ENCODE results near the gene PPEF2. TPM values are rescaled to one million over a fixed set of nuclear protein-coding genes. Genes with fewer than 3 reads are reported as not detected.

PPEF2 gene
- total RNA-seq, 1 donor from 2014 or later, result not detected

GRCh38 chr4:75869100-75869499 is 33.2 kb downstream of the PPEF2 start:
- no peak for TF ChIP-seq CTCF (IDR thresholded peaks at IDR 0.05; ENCODE audit: unreplicated experiment)
- Mint-ChIP-seq H3K9me3 (ENCODE audit: unreplicated experiment) (no peaks in the 10 kb centered on the region), H3K27ac (ENCODE audit: unreplicated experiment) (no peak overlapping the region), H3K36me3 (ENCODE audit: low read depth, unreplicated experiment) (no peaks in the 10 kb centered on the region), H3K4me3 (ENCODE audit: unreplicated experiment) (no peak overlapping the region), H3K27me3 (ENCODE audit: unreplicated experiment) (no peaks in the 10 kb centered on the region), H3K4me1 (ENCODE audit: unreplicated experiment) (no peaks in the 10 kb centered on the region)
- DNase-seq (ENCODE audit: low spot score), result no peak

GRCh38 chr4:75867130-75867529 is 35.1 kb downstream of the PPEF2 start:
- no peak for TF ChIP-seq CTCF (IDR thresholded peaks at IDR 0.05; ENCODE audit: unreplicated experiment)
- no peaks in the 10 kb centered on the region for H3K9me3 Mint-ChIP-seq (ENCODE audit: unreplicated experiment)
- H3K36me3 Mint-ChIP-seq (ENCODE audit: low read depth, unreplicated experiment), result no peaks in the 10 kb centered on the region
- DNase-seq (ENCODE audit: low spot score), result no peak
- no peaks in the 10 kb centered on the region for H3K4me1 Mint-ChIP-seq (ENCODE audit: unreplicated experiment)
- no peak overlapping the region for H3K27ac Mint-ChIP-seq (ENCODE audit: unreplicated experiment)
- H3K27me3 Mint-ChIP-seq (ENCODE audit: unreplicated experiment), result peaks cover 5% of the 10 kb centered on the region
- no peak overlapping the region for H3K4me3 Mint-ChIP-seq (ENCODE audit: unreplicated experiment)

- TF ChIP-seq CTCF (IDR thresholded peaks at IDR 0.05; ENCODE audit: unreplicated experiment), result no peak
- H3K27ac Mint-ChIP-seq (ENCODE audit: unreplicated experiment), result no peak overlapping the region
- H3K27me3 Mint-ChIP-seq (ENCODE audit: unreplicated experiment), result peaks cover 5% of the 10 kb centered on the region
- no peaks in the 10 kb centered on the region for H3K4me1 Mint-ChIP-seq (ENCODE audit: unreplicated experiment)
- DNase-seq (ENCODE audit: low spot score), result no peak
- no peak overlapping the region for H3K4me3 Mint-ChIP-seq (ENCODE audit: unreplicated experiment)
- H3K9me3 Mint-ChIP-seq (ENCODE audit: unreplicated experiment), result no peaks in the 10 kb centered on the region
- H3K36me3 Mint-ChIP-seq (ENCODE audit: low read depth, unreplicated experiment), result no peaks in the 10 kb centered on the region
Observed at GRCh38 chr4:75860606-75861005, 41.6 kb downstream of the PPEF2 start.

- no peak overlapping the region for H3K4me3 Mint-ChIP-seq (ENCODE audit: unreplicated experiment)
- H3K27ac Mint-ChIP-seq (ENCODE audit: unreplicated experiment), result no peak overlapping the region
- H3K9me3 Mint-ChIP-seq (ENCODE audit: unreplicated experiment), result no peaks in the 10 kb centered on the region
Observed at GRCh38 chr4:75858721-75859120, 43.5 kb downstream of the PPEF2 start.

GRCh38 chr4:75849461-75849860 is 52.8 kb downstream of the PPEF2 start:
- Mint-ChIP-seq H3K36me3 (ENCODE audit: low read depth, unreplicated experiment) (no peaks in the 10 kb centered on the region), H3K4me1 (ENCODE audit: unreplicated experiment) (peaks cover 13% of the 10 kb centered on the region), H3K27ac (ENCODE audit: unreplicated experiment) (peak overlapping the region; percentile 86), H3K9me3 (ENCODE audit: unreplicated experiment) (no peaks in the 10 kb centered on the region), H3K4me3 (ENCODE audit: unreplicated experiment) (no peak overlapping the region), H3K27me3 (ENCODE audit: unreplicated experiment) (peaks cover 5% of the 10 kb centered on the region)
- TF ChIP-seq CTCF (IDR thresholded peaks at IDR 0.05; ENCODE audit: unreplicated experiment), result no peak
- DNase-seq (ENCODE audit: low spot score), result peak; percentile 50

More at GRCh38 chr4:75858721-75859120, 43.5 kb downstream of the PPEF2 start:
- DNase-seq (ENCODE audit: low spot score), result no peak
- H3K27me3 Mint-ChIP-seq (ENCODE audit: unreplicated experiment), result peaks cover 6% of the 10 kb centered on the region
- H3K4me1 Mint-ChIP-seq (ENCODE audit: unreplicated experiment), result no peaks in the 10 kb centered on the region
- no peaks in the 10 kb centered on the region for H3K36me3 Mint-ChIP-seq (ENCODE audit: low read depth, unreplicated experiment)
- TF ChIP-seq CTCF (IDR thresholded peaks at IDR 0.05; ENCODE audit: unreplicated experiment), result no peak
